ENCODE measurements around the gene SYNE2. TPM values are rescaled to one million over a fixed set of nuclear protein-coding genes. Genes with fewer than 3 reads are reported as not detected.

SYNE2 gene
- total RNA-seq, 1 experiment from 2014 or later: 37.5 TPM

DNA sequence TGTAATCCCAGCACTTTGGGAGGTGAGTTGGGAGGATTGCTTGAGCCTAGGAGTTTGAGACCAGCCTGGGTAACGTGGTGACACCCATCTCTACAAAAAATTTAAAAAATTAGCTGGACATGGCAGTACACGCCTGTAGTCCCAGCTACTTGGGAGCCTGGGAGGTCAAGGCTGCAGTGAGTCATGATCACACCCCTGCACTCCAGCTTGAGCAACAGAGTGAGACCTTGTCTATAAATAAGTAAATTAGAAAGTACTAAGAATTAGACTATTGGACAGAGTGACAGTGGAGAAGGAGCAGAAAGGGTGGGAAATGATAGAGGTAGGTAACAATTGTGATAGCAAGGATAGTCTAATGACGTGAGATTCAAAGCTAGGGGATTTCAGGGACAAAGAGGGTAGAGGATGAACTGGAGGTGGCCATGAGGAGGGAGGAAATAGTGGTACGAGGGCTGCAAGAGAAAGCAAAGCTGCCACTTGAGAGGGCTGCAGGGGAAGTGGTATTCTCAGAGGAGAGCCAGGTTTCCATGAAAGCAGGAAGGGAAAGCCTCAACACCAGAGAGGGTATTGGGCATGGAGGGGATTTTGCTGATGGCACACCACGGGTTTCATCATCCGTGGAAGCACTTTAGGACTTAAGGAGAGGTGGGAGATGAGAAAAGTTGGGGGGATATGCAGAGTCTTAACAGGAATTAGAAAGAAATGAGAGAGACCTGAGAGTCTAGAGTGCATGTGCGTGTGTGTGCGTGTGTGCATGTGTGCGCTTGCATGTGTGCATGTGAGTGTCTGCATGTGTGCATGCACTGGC, 85.6 kb downstream of the SYNE2 start:
- H3K4me3 ChIP-seq (ENCODE audit: low read depth in 2 of 2, low read length in 2 of 2): no peak overlapping the region
- ChIA-PET CTCF (no interaction called here), POLR2A (no interaction called here)
- H3K36me3 ChIP-seq (ENCODE audit: control insufficient read depth, insufficient read depth, low read length): no peaks in the 10 kb centered on the region
- no peaks in the 10 kb centered on the region for H3K9me3 ChIP-seq (ENCODE audit: control insufficient read depth, insufficient read depth, low read depth, low read length)
- in situ Hi-C loops (cut with HindIII; ENCODE audit: low pct_unique_long_range_greater_than_20kb, low sequenced_read_pairs): no loop called here
- ATAC-seq (no peak), DNase-seq (ENCODE audit: low read depth, low spot score) (no peak)
- intact Hi-C loops (cut with micrococcal nuclease; ENCODE audit: unreplicated experiment): no loop called here
- TF ChIP-seq TCF7L2 (IDR thresholded peaks at IDR 0.05; ENCODE audit: low read depth, low read length) (no peak), SIN3A (IDR thresholded peaks at IDR 0.05; ENCODE audit: borderline replicate concordance, insufficient read depth, low read depth, low read length) (no peak), POLR2AphosphoS5 (IDR thresholded peaks at IDR 0.05; ENCODE audit: low read depth, low read length) (no peak)
- TF ChIP-seq, protein P1, sequence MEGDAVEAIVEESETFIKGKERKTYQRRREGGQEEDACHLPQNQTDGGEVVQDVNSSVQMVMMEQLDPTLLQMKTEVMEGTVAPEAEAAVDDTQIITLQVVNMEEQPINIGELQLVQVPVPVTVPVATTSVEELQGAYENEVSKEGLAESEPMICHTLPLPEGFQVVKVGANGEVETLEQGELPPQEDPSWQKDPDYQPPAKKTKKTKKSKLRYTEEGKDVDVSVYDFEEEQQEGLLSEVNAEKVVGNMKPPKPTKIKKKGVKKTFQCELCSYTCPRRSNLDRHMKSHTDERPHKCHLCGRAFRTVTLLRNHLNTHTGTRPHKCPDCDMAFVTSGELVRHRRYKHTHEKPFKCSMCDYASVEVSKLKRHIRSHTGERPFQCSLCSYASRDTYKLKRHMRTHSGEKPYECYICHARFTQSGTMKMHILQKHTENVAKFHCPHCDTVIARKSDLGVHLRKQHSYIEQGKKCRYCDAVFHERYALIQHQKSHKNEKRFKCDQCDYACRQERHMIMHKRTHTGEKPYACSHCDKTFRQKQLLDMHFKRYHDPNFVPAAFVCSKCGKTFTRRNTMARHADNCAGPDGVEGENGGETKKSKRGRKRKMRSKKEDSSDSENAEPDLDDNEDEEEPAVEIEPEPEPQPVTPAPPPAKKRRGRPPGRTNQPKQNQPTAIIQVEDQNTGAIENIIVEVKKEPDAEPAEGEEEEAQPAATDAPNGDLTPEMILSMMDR (IDR thresholded peaks at IDR 0.05): no peak
- TF ChIP-seq, protein P2, sequence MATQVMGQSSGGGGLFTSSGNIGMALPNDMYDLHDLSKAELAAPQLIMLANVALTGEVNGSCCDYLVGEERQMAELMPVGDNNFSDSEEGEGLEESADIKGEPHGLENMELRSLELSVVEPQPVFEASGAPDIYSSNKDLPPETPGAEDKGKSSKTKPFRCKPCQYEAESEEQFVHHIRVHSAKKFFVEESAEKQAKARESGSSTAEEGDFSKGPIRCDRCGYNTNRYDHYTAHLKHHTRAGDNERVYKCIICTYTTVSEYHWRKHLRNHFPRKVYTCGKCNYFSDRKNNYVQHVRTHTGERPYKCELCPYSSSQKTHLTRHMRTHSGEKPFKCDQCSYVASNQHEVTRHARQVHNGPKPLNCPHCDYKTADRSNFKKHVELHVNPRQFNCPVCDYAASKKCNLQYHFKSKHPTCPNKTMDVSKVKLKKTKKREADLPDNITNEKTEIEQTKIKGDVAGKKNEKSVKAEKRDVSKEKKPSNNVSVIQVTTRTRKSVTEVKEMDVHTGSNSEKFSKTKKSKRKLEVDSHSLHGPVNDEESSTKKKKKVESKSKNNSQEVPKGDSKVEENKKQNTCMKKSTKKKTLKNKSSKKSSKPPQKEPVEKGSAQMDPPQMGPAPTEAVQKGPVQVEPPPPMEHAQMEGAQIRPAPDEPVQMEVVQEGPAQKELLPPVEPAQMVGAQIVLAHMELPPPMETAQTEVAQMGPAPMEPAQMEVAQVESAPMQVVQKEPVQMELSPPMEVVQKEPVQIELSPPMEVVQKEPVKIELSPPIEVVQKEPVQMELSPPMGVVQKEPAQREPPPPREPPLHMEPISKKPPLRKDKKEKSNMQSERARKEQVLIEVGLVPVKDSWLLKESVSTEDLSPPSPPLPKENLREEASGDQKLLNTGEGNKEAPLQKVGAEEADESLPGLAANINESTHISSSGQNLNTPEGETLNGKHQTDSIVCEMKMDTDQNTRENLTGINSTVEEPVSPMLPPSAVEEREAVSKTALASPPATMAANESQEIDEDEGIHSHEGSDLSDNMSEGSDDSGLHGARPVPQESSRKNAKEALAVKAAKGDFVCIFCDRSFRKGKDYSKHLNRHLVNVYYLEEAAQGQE (IDR thresholded peaks at IDR 0.05; ENCODE audit: insufficient read depth in 1 of 2, low read depth in 2 of 2, low read length in 1 of 2): no peak
- H3K4me1 ChIP-seq (ENCODE audit: control insufficient read depth, insufficient read depth, low read length): no peaks in the 10 kb centered on the region
- BruUV-seq (replicated peaks): no TSS peak
- H3K27me3 ChIP-seq (ENCODE audit: control insufficient read depth, insufficient read depth, low read length): no peaks in the 10 kb centered on the region
- no peak overlapping the region for H3K27ac ChIP-seq (ENCODE audit: low read length)

DNA sequence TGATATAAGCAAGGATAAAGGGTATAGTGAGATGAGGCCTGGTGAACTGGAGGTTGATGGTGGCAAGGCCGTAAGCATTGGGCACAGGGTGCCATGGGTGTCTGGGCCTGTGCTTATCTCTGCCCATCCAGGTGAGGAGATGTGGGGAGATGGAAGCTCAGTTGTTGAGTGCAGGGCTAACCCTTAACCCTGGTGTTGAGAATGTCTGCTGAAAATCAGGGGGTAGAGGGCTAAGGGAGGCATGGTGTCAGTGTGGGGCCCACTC, 86.1 kb downstream of the SYNE2 start:
- BruUV-seq (replicated peaks): no TSS peak
- no peak overlapping the region for H3K27ac ChIP-seq (ENCODE audit: low read length)
- in situ Hi-C loops (cut with HindIII; ENCODE audit: low pct_unique_long_range_greater_than_20kb, low sequenced_read_pairs): no loop called here
- H3K27me3 ChIP-seq (ENCODE audit: control insufficient read depth, insufficient read depth, low read length): no peaks in the 10 kb centered on the region
- ATAC-seq: no peak
- POLR2A ChIA-PET: no interaction called here
- DNase-seq (ENCODE audit: low read depth, low spot score): no peak
- TF ChIP-seq TCF7L2 (IDR thresholded peaks at IDR 0.05; ENCODE audit: low read depth, low read length) (no peak), POLR2AphosphoS5 (IDR thresholded peaks at IDR 0.05; ENCODE audit: low read depth, low read length) (no peak), SIN3A (IDR thresholded peaks at IDR 0.05; ENCODE audit: borderline replicate concordance, insufficient read depth, low read depth, low read length) (no peak)
- TF ChIP-seq, protein P2 (IDR thresholded peaks at IDR 0.05; ENCODE audit: insufficient read depth in 1 of 2, low read depth in 2 of 2, low read length in 1 of 2): no peak
- TF ChIP-seq, protein P1 (IDR thresholded peaks at IDR 0.05): no peak
- intact Hi-C loops (cut with micrococcal nuclease; ENCODE audit: unreplicated experiment): no loop called here
- CTCF ChIA-PET: no interaction called here
- H3K4me3 ChIP-seq (ENCODE audit: low read depth in 2 of 2, low read length in 2 of 2): no peak overlapping the region
- H3K9me3 ChIP-seq (ENCODE audit: control insufficient read depth, insufficient read depth, low read depth, low read length): no peaks in the 10 kb centered on the region
- H3K4me1 ChIP-seq (ENCODE audit: control insufficient read depth, insufficient read depth, low read length): no peaks in the 10 kb centered on the region
- H3K36me3 ChIP-seq (ENCODE audit: control insufficient read depth, insufficient read depth, low read length): no peaks in the 10 kb centered on the region

Data from Panc1 (cell line).